CD4-positive, alpha-beta memory T cell (primary cell): ENCODE data around the gene KCNS1. TPM values are rescaled to one million over a fixed set of nuclear protein-coding genes. Genes with fewer than 3 reads are reported as not detected.

Experiments used
- CTCF ChIA-PET: fragments of 350-600 bp; sonication (Branson Sonifier 250); formaldehyde crosslinking; loops from one replicate; lab custom pipeline; 2021; ENCODE audit warnings: inconsistent platforms; ENCODE audit not compliant: partially characterized antibody; lab: Charles Lee
- POLR2A ChIA-PET: fragments of 350-600 bp; sonication (Branson Sonifier 250); formaldehyde crosslinking; loops from one replicate; lab custom pipeline; 2021; ENCODE audit not compliant: partially characterized antibody; lab: Charles Lee
- DNase-seq, 5 donors: peaks; one replicate each; pipeline versions ENCODE4 v3.0.0 to v3.0.0-alpha.2; 2020 to 2022; ENCODE audit warnings: mixed read lengths in 1 of 5
- H3K27ac ChIP-seq: one replicate; pipeline ENCODE4 v1.7.0; 2013; ENCODE audit warnings: low read depth, low read length
- H3K27me3 ChIP-seq: 2 replicates; pipeline ENCODE4 v1.7.0; 2013; ENCODE audit warnings: mild to moderate bottlenecking, low read length, moderate library complexity; ENCODE audit not compliant: insufficient read depth
- H3K36me3 ChIP-seq: 2 replicates; pipeline ENCODE4 v1.7.0; 2013; ENCODE audit warnings: mild to moderate bottlenecking, low read length, moderate library complexity; ENCODE audit not compliant: insufficient read depth
- H3K4me1 ChIP-seq: 2 replicates; pipeline ENCODE4 v1.7.0; 2013; ENCODE audit warnings: mild to moderate bottlenecking, low read length, moderate library complexity; ENCODE audit not compliant: insufficient read depth
- H3K4me3 ChIP-seq, 2 donors: one replicate each; pipeline ENCODE4 v1.7.0; 2013; ENCODE audit warnings: low read length in 2 of 2, mild to moderate bottlenecking in 1 of 2
- H3K9me3 ChIP-seq, 2 donors: one replicate each; pipeline ENCODE4 v1.7.0; 2013; ENCODE audit warnings: low read length in 2 of 2, control low read depth in 1 of 2; ENCODE audit not compliant: control insufficient read depth in 1 of 2
- H3K27ac Mint-ChIP-seq, 7 donors: one replicate each; pipeline ENCODE4 v1.8.0; 2020 to 2021; ENCODE audit warnings: mixed read lengths in 7 of 7, mild to moderate bottlenecking in 6 of 7, inconsistent platforms in 3 of 7, moderate library complexity in 3 of 7
- H3K27me3 Mint-ChIP-seq, 2 donors: one replicate each; pipeline ENCODE4 v1.8.0; 2020 to 2021; ENCODE audit warnings: mixed read lengths in 2 of 2
- H3K36me3 Mint-ChIP-seq, 2 donors: one replicate each; pipeline ENCODE4 v1.8.0; 2020 to 2021; ENCODE audit warnings: mixed read lengths in 2 of 2, inconsistent platforms in 1 of 2, mild to moderate bottlenecking in 1 of 2
- H3K4me1 Mint-ChIP-seq, 4 donors: one replicate each; pipeline ENCODE4 v1.8.0; 2020 to 2021; ENCODE audit warnings: mixed read lengths in 4 of 4, mild to moderate bottlenecking in 1 of 4
- H3K4me3 Mint-ChIP-seq, 8 donors: one replicate each; pipeline ENCODE4 v1.8.0; 2020 to 2021; ENCODE audit warnings: mixed read lengths in 8 of 8, mild to moderate bottlenecking in 7 of 8, moderate library complexity in 6 of 8, inconsistent platforms in 3 of 8
- H3K9me3 Mint-ChIP-seq, 8 donors: one replicate each; pipeline ENCODE4 v1.8.0; 2020 to 2021; ENCODE audit warnings: mixed read lengths in 8 of 8, mild to moderate bottlenecking in 5 of 8, inconsistent platforms in 3 of 8, moderate library complexity in 1 of 8
- intact Hi-C: fragments of 100-400 bp; cut with micrococcal nuclease; formaldehyde crosslinking; loops from one replicate; pipeline ENCODE4 v1.15.1; 2023
- polyA plus RNA-seq, 2 donors: library from polyadenylated mRNA; unstranded; fragments of 300-500 nt; fragmentation: Illumina TruSeq; gene quantifications; one replicate each; pipeline ENCODE4 v1.2.3, GENCODE V29; 2021
- total RNA-seq, 2 experiments: library from RNA; stranded (reverse); gene quantifications; one replicate each; pipeline ENCODE4 v1.2.3, GENCODE V29; 2021

KCNS1 gene
- total and polyA plus RNA-seq, 4 experiments from 2014 or later, result 0.09 to 0.16 TPM; not detected in 2

- peaks cover 79 to 94% of the 10 kb centered on the region in 2 donors for H3K36me3 Mint-ChIP-seq
- no peaks in the 10 kb centered on the region for H3K27me3 Mint-ChIP-seq
- Histone ChIP-seq H3K4me1 (no peaks in the 10 kb centered on the region), H3K4me3 (no peak overlapping the region), H3K27ac (no peak overlapping the region), H3K36me3 (peaks cover 37% of the 10 kb centered on the region), H3K9me3 (peaks cover 0 to 8% of the 10 kb centered on the region in 2 donors), H3K27me3 (no peaks in the 10 kb centered on the region)
- peaks cover 2 to 24% (median 10%) of the 10 kb centered on the region in 8 donors for H3K9me3 Mint-ChIP-seq
- H3K27ac Mint-ChIP-seq, result peak overlapping the region in 3 of 7 donors; percentile 22 to 81 (median 32)
- intact Hi-C loops, result no loop called here
- ChIA-PET CTCF (interaction anchor here (1.1 to 1.4 kb wide), 3 partner anchors 12 to 40 kb away, joined by 3 to 4 read pairs (median 3); no protein-coding TSS in a partner anchor), POLR2A (interaction anchor here (1.0 to 2.3 kb wide), 6 partner anchors 11 to 117 kb away, joined by 3 to 6 read pairs (median 4); partner anchors contain the start of gene STK4)
- no peak for DNase-seq
- no peak overlapping the region for H3K4me3 Mint-ChIP-seq
- peaks cover 6 to 22% (median 11%) of the 10 kb centered on the region in 4 donors for H3K4me1 Mint-ChIP-seq
Observed at GRCh38 chr20:45083127-45083526, 17.8 kb downstream of the KCNS1 start.

DNA sequence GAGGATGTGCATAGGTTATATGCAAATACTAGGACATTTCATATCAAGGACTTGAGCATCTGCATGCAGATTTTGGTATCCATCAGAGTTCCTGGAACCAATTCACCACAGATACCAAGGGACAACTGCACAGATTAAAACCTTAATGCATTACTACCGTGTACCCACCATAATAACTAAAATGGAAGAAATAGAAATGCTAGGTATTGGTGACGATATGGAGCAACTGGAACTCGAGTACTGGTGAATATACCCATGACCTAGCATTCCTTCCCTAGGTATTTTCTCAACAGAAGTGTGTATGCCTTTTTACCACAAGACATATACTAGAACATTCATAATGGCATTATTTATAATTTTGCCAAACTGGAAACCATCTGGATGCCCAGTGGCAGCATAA is 18.5 kb downstream of the KCNS1 start:
- Histone ChIP-seq H3K27me3 (no peaks in the 10 kb centered on the region), H3K4me3 (no peak overlapping the region), H3K27ac (no peak overlapping the region), H3K9me3 (peaks cover 0 to 8% of the 10 kb centered on the region in 2 donors), H3K36me3 (peaks cover 41% of the 10 kb centered on the region), H3K4me1 (no peaks in the 10 kb centered on the region)
- Mint-ChIP-seq H3K36me3 (peaks cover 83 to 90% of the 10 kb centered on the region in 2 donors), H3K4me1 (peaks cover 6 to 17% (median 11%) of the 10 kb centered on the region in 4 donors), H3K27ac (peak overlapping the region in 1 of 7 donors; percentile 81), H3K9me3 (peaks cover 2 to 24% (median 10%) of the 10 kb centered on the region in 8 donors), H3K27me3 (no peaks in the 10 kb centered on the region), H3K4me3 (peak overlapping the region in 1 of 8 donors; percentile 55)
- intact Hi-C loops, result no loop called here
- CTCF ChIA-PET, result interaction anchor here (1.4 kb wide), 1 partner anchor 40 kb away, joined by 3 read pairs; no protein-coding TSS in a partner anchor
- POLR2A ChIA-PET, result interaction anchor here (1.0 to 2.3 kb wide), 4 partner anchors 10 to 116 kb away, joined by 3 to 6 read pairs (median 4); partner anchors contain the start of gene STK4
- DNase-seq, result no peak

GRCh38 chr20:45080867-45081624 is 19.9 kb downstream of the KCNS1 start:
- ChIA-PET POLR2A (no interaction called here), CTCF (no interaction called here)
- Histone ChIP-seq H3K4me3 (no peak overlapping the region), H3K27me3 (no peaks in the 10 kb centered on the region), H3K4me1 (no peaks in the 10 kb centered on the region), H3K36me3 (peaks cover 51% of the 10 kb centered on the region), H3K9me3 (peaks cover 0 to 8% of the 10 kb centered on the region in 2 donors), H3K27ac (no peak overlapping the region)
- peak overlapping the region in 2 of 8 donors; percentile 2 to 49 for H3K4me3 Mint-ChIP-seq
- H3K27me3 Mint-ChIP-seq, result no peaks in the 10 kb centered on the region
- peaks cover 89 to 92% of the 10 kb centered on the region in 2 donors for H3K36me3 Mint-ChIP-seq
- peaks cover 4 to 13% (median 9%) of the 10 kb centered on the region in 4 donors for H3K4me1 Mint-ChIP-seq
- peaks cover 2 to 24% (median 10%) of the 10 kb centered on the region in 8 donors for H3K9me3 Mint-ChIP-seq
- intact Hi-C loops, result no loop called here
- DNase-seq, result no peak
- peak overlapping the region in 5 of 7 donors; percentile 31 to 72 (median 62) for H3K27ac Mint-ChIP-seq

GRCh38 chr20:45077559-45077958 is 23.4 kb downstream of the KCNS1 start:
- Mint-ChIP-seq H3K4me3 (no peak overlapping the region), H3K4me1 (peaks cover 3 to 19% (median 16%) of the 10 kb centered on the region in 4 donors), H3K27ac (no peak overlapping the region), H3K36me3 (peaks cover 85 to 92% of the 10 kb centered on the region in 2 donors), H3K27me3 (no peaks in the 10 kb centered on the region), H3K9me3 (peaks cover 2 to 18% (median 10%) of the 10 kb centered on the region in 8 donors)
- peaks cover 0 to 7% of the 10 kb centered on the region in 2 donors for H3K9me3 ChIP-seq
- no peak overlapping the region for H3K4me3 ChIP-seq
- H3K27me3 ChIP-seq, result no peaks in the 10 kb centered on the region
- no peaks in the 10 kb centered on the region for H3K4me1 ChIP-seq
- peaks cover 81% of the 10 kb centered on the region for H3K36me3 ChIP-seq
- intact Hi-C loops, result no loop called here
- H3K27ac ChIP-seq, result no peak overlapping the region
- POLR2A ChIA-PET, result no interaction called here
- CTCF ChIA-PET, result interaction anchor here (1.0 kb wide), 1 partner anchor 33 kb away, joined by 4 read pairs; no protein-coding TSS in a partner anchor
- no peak for DNase-seq

DNA sequence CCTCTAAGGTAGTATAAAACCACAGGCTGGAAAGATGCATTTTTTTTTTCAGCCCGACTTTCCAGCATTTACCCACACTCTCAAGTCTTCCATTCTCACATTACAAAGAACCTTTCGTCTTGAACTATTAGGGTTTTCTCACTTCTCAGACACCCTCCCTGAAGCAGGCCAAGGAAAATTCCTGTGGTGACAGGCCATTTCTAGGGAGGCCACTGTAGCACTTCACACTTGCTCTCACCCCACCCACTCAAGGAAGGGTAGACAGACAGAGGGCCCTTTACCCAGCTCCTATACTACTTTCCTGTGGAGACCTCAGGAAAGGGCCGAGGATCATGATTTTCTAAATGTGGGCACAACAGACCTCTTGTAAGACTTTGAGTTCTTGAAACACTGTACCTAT is 27.7 kb downstream of the KCNS1 start:
- Mint-ChIP-seq H3K4me1 (peaks cover 25 to 58% (median 40%) of the 10 kb centered on the region in 4 donors), H3K27ac (peak overlapping the region in 6 of 7 donors; percentile 59 to 77 (median 71)), H3K27me3 (no peaks in the 10 kb centered on the region), H3K9me3 (no peaks in the 10 kb centered on the region), H3K36me3 (peaks cover 58 to 85% of the 10 kb centered on the region in 2 donors), H3K4me3 (peak overlapping the region in 1 of 8 donors; percentile 46)
- Histone ChIP-seq H3K4me1 (peaks cover 20% of the 10 kb centered on the region), H3K4me3 (no peak overlapping the region), H3K27me3 (no peaks in the 10 kb centered on the region), H3K27ac (no peak overlapping the region), H3K9me3 (no peaks in the 10 kb centered on the region), H3K36me3 (peaks cover 57% of the 10 kb centered on the region)
- intact Hi-C loops, result no loop called here
- no peak for DNase-seq
- POLR2A ChIA-PET, result no interaction called here
- CTCF ChIA-PET, result interaction anchor here (1.9 to 3.7 kb wide), 2 partner anchors 22 to 30 kb away, joined by 9 to 22 read pairs; no protein-coding TSS in a partner anchor

DNA sequence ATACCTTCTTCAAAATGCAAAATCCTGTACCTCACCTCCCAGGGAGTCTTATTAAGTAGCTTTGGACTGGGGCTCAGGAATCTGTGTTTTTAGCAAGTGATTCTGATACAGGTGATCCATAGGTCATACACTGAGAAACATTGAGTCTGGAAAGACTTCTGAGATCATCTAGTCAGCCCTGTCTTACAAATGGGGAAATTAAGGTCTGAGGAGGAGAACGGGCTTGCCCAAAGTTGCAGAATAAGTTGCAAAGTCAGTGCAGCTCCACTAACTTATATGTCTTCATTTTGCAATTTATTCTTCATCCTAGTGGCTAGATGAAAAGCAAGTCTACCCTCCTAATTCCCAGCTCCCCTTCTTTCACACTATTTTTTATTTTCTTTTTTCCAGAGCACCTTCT is 28.9 kb downstream of the KCNS1 start:
- peak overlapping the region in 4 of 7 donors; percentile 30 to 64 (median 51) for H3K27ac Mint-ChIP-seq
- Histone ChIP-seq H3K9me3 (no peaks in the 10 kb centered on the region), H3K27me3 (no peaks in the 10 kb centered on the region), H3K27ac (no peak overlapping the region), H3K4me1 (peaks cover 32% of the 10 kb centered on the region), H3K36me3 (peaks cover 64% of the 10 kb centered on the region), H3K4me3 (no peak overlapping the region)
- no peak overlapping the region for H3K4me3 Mint-ChIP-seq
- ChIA-PET POLR2A (interaction anchor here (1.0 kb wide), 1 partner anchor 11 kb away, joined by 4 read pairs; no protein-coding TSS in a partner anchor), CTCF (interaction anchor here (0.7 to 3.7 kb wide), 4 partner anchors 14 to 29 kb away, joined by 3 to 22 read pairs (median 6); no protein-coding TSS in a partner anchor)
- no peaks in the 10 kb centered on the region for H3K9me3 Mint-ChIP-seq
- peaks cover 57 to 90% of the 10 kb centered on the region in 2 donors for H3K36me3 Mint-ChIP-seq
- no peaks in the 10 kb centered on the region for H3K27me3 Mint-ChIP-seq
- no peak for DNase-seq
- intact Hi-C loops, result no loop called here
- H3K4me1 Mint-ChIP-seq, result peaks cover 34 to 69% (median 48%) of the 10 kb centered on the region in 4 donors
